Measurements from ENCODE around the gene GSC.
"Not testable (repeated sequence)": the region's sequence is repeated elsewhere in the genome, so short reads cannot be mapped to it uniquely, and the experiment has no call there.

GSC gene

GRCh38 chr14:94769391-94770250 lies at the start of gene GSC:
Gene GSC, minus strand, starts transcription at chr14:94770113. Its CDS starts 98 bp downstream, at chr14:94770015.
- DNase-seq (ENCODE audit: low read depth) = peak; percentile 85
- H3K27me3 ChIP-seq (replicated peaks; ENCODE audit: control insufficient read depth, insufficient read depth, low read length) = no peaks in the 10 kb centered on the region
- H3K36me3 ChIP-seq (ENCODE audit: control insufficient read depth, insufficient read depth, low read length, severe bottlenecking) = peaks cover 5% of the 10 kb centered on the region
- H3K4me1 ChIP-seq (ENCODE audit: control insufficient read depth, insufficient read depth, low read length) = peaks cover 7% of the 10 kb centered on the region
- peak within 1 kb of the TSS; percentile 86 for H3K9ac ChIP-seq (ENCODE audit: low read length)
- H3K4me3 ChIP-seq (ENCODE audit: low read length) = peak within 1 kb of the TSS; percentile 86
- no peaks in the 10 kb centered on the region for H3K9me3 ChIP-seq (ENCODE audit: control insufficient read depth, low read length)

GRCh38 chr14:94819531-94819930 lies 49.6 kb upstream of the GSC start:
- Histone ChIP-seq H3K9me3 (ENCODE audit: control insufficient read depth, low read length) (peaks cover 8% of the 10 kb centered on the region), H3K27me3 (replicated peaks; ENCODE audit: control insufficient read depth, insufficient read depth, low read length) (peaks cover 29% of the 10 kb centered on the region), H3K4me1 (ENCODE audit: control insufficient read depth, insufficient read depth, low read length) (no peaks in the 10 kb centered on the region), H3K4me3 (ENCODE audit: low read length) (no peak overlapping the region), H3K36me3 (ENCODE audit: control insufficient read depth, insufficient read depth, low read length, severe bottlenecking) (no peaks in the 10 kb centered on the region), H3K9ac (ENCODE audit: low read length) (no peak overlapping the region)
- no peak for DNase-seq (ENCODE audit: low read depth)

GRCh38 chr14:94816113-94816512 lies 46.2 kb upstream of the GSC start:
- no peak overlapping the region for H3K9ac ChIP-seq (ENCODE audit: low read length)
- no peak overlapping the region for H3K4me3 ChIP-seq (ENCODE audit: low read length)
- peak; percentile 39 for DNase-seq (ENCODE audit: low read depth)
- H3K4me1 ChIP-seq (ENCODE audit: control insufficient read depth, insufficient read depth, low read length) = no peaks in the 10 kb centered on the region
- peaks cover 20% of the 10 kb centered on the region for H3K27me3 ChIP-seq (replicated peaks; ENCODE audit: control insufficient read depth, insufficient read depth, low read length)
- peaks cover 4% of the 10 kb centered on the region for H3K9me3 ChIP-seq (ENCODE audit: control insufficient read depth, low read length)
- H3K36me3 ChIP-seq (ENCODE audit: control insufficient read depth, insufficient read depth, low read length, severe bottlenecking) = no peaks in the 10 kb centered on the region

- no peaks in the 10 kb centered on the region for H3K9me3 ChIP-seq (ENCODE audit: control insufficient read depth, low read length)
- peak; percentile 71 for DNase-seq (ENCODE audit: low read depth)
- no peak overlapping the region for H3K9ac ChIP-seq (ENCODE audit: low read length)
- no peak overlapping the region for H3K4me3 ChIP-seq (ENCODE audit: low read length)
- peaks cover 13% of the 10 kb centered on the region for H3K4me1 ChIP-seq (ENCODE audit: control insufficient read depth, insufficient read depth, low read length)
- H3K27me3 ChIP-seq (replicated peaks; ENCODE audit: control insufficient read depth, insufficient read depth, low read length) = no peaks in the 10 kb centered on the region
- no peaks in the 10 kb centered on the region for H3K36me3 ChIP-seq (ENCODE audit: control insufficient read depth, insufficient read depth, low read length, severe bottlenecking)
Observed at GRCh38 chr14:94805680-94806288, 35.9 kb upstream of the GSC start.

GRCh38 chr14:94801225-94801624 lies 31.3 kb upstream of the GSC start:
- DNase-seq (ENCODE audit: low read depth) = no peak
- Histone ChIP-seq H3K9ac (ENCODE audit: low read length) (no peak overlapping the region), H3K4me1 (ENCODE audit: control insufficient read depth, insufficient read depth, low read length) (peaks cover 10% of the 10 kb centered on the region), H3K27me3 (replicated peaks; ENCODE audit: control insufficient read depth, insufficient read depth, low read length) (no peaks in the 10 kb centered on the region), H3K9me3 (ENCODE audit: control insufficient read depth, low read length) (no peaks in the 10 kb centered on the region), H3K36me3 (ENCODE audit: control insufficient read depth, insufficient read depth, low read length, severe bottlenecking) (no peaks in the 10 kb centered on the region), H3K4me3 (ENCODE audit: low read length) (no peak overlapping the region)

GRCh38 chr14:94800764-94801163 lies 30.9 kb upstream of the GSC start:
- H3K4me1 ChIP-seq (ENCODE audit: control insufficient read depth, insufficient read depth, low read length); H3K9ac ChIP-seq (ENCODE audit: low read length); H3K36me3 ChIP-seq (ENCODE audit: control insufficient read depth, insufficient read depth, low read length, severe bottlenecking); H3K4me3 ChIP-seq (ENCODE audit: low read length); H3K27me3 ChIP-seq (replicated peaks; ENCODE audit: control insufficient read depth, insufficient read depth, low read length); H3K9me3 ChIP-seq (ENCODE audit: control insufficient read depth, low read length); DNase-seq (ENCODE audit: low read depth): not testable (repeated sequence)

GRCh38 chr14:94797887-94798286 lies 28.0 kb upstream of the GSC start:
- H3K4me3 ChIP-seq (ENCODE audit: low read length) = no peak overlapping the region
- no peaks in the 10 kb centered on the region for H3K27me3 ChIP-seq (replicated peaks; ENCODE audit: control insufficient read depth, insufficient read depth, low read length)
- no peak overlapping the region for H3K9ac ChIP-seq (ENCODE audit: low read length)
- no peaks in the 10 kb centered on the region for H3K36me3 ChIP-seq (ENCODE audit: control insufficient read depth, insufficient read depth, low read length, severe bottlenecking)
- H3K9me3 ChIP-seq (ENCODE audit: control insufficient read depth, low read length) = no peaks in the 10 kb centered on the region
- H3K4me1 ChIP-seq (ENCODE audit: control insufficient read depth, insufficient read depth, low read length) = no peaks in the 10 kb centered on the region
- DNase-seq (ENCODE audit: low read depth) = no peak

- Histone ChIP-seq H3K36me3 (ENCODE audit: control insufficient read depth, insufficient read depth, low read length, severe bottlenecking) (no peaks in the 10 kb centered on the region), H3K4me1 (ENCODE audit: control insufficient read depth, insufficient read depth, low read length) (no peaks in the 10 kb centered on the region), H3K4me3 (ENCODE audit: low read length) (no peak overlapping the region), H3K27me3 (replicated peaks; ENCODE audit: control insufficient read depth, insufficient read depth, low read length) (no peaks in the 10 kb centered on the region), H3K9ac (ENCODE audit: low read length) (no peak overlapping the region), H3K9me3 (ENCODE audit: control insufficient read depth, low read length) (no peaks in the 10 kb centered on the region)
- DNase-seq (ENCODE audit: low read depth) = no peak
Observed at GRCh38 chr14:94796278-94796677, 26.4 kb upstream of the GSC start.

GRCh38 chr14:94795372-94795771 lies 25.5 kb upstream of the GSC start:
- Histone ChIP-seq H3K27me3 (replicated peaks; ENCODE audit: control insufficient read depth, insufficient read depth, low read length) (no peaks in the 10 kb centered on the region), H3K4me3 (ENCODE audit: low read length) (no peak overlapping the region), H3K4me1 (ENCODE audit: control insufficient read depth, insufficient read depth, low read length) (no peaks in the 10 kb centered on the region), H3K9ac (ENCODE audit: low read length) (no peak overlapping the region), H3K9me3 (ENCODE audit: control insufficient read depth, low read length) (no peaks in the 10 kb centered on the region), H3K36me3 (ENCODE audit: control insufficient read depth, insufficient read depth, low read length, severe bottlenecking) (no peaks in the 10 kb centered on the region)
- no peak for DNase-seq (ENCODE audit: low read depth)

GRCh38 chr14:94793901-94794300 lies 24.0 kb upstream of the GSC start:
- H3K36me3 ChIP-seq (ENCODE audit: control insufficient read depth, insufficient read depth, low read length, severe bottlenecking) = no peaks in the 10 kb centered on the region
- no peaks in the 10 kb centered on the region for H3K9me3 ChIP-seq (ENCODE audit: control insufficient read depth, low read length)
- no peaks in the 10 kb centered on the region for H3K27me3 ChIP-seq (replicated peaks; ENCODE audit: control insufficient read depth, insufficient read depth, low read length)
- no peak for DNase-seq (ENCODE audit: low read depth)
- H3K9ac ChIP-seq (ENCODE audit: low read length) = no peak overlapping the region
- no peaks in the 10 kb centered on the region for H3K4me1 ChIP-seq (ENCODE audit: control insufficient read depth, insufficient read depth, low read length)
- H3K4me3 ChIP-seq (ENCODE audit: low read length) = no peak overlapping the region

GRCh38 chr14:94787655-94788054 lies 17.7 kb upstream of the GSC start:
- peaks cover 19% of the 10 kb centered on the region for H3K27me3 ChIP-seq (replicated peaks; ENCODE audit: control insufficient read depth, insufficient read depth, low read length)
- no peak for DNase-seq (ENCODE audit: low read depth)
- no peaks in the 10 kb centered on the region for H3K36me3 ChIP-seq (ENCODE audit: control insufficient read depth, insufficient read depth, low read length, severe bottlenecking)
- no peaks in the 10 kb centered on the region for H3K4me1 ChIP-seq (ENCODE audit: control insufficient read depth, insufficient read depth, low read length)
- H3K4me3 ChIP-seq (ENCODE audit: low read length) = no peak overlapping the region
- H3K9me3 ChIP-seq (ENCODE audit: control insufficient read depth, low read length) = no peaks in the 10 kb centered on the region
- H3K9ac ChIP-seq (ENCODE audit: low read length) = no peak overlapping the region
